GM19328 (cell line): Measurements from ENCODE around the gene FARP2.
"Not testable (repeated sequence)": the region's sequence is repeated elsewhere in the genome, so short reads cannot be mapped to it uniquely, and the experiment has no call there.

Experiments used
- ATAC-seq: cut with Tn5 transposase; IDR thresholded peaks from one replicate; pipeline ENCODE4 v1.9.1; 2021; ENCODE audit warnings: mild to moderate bottlenecking, moderate library complexity; ENCODE audit not compliant: unreplicated experiment

The FARP2 gene, protein sequence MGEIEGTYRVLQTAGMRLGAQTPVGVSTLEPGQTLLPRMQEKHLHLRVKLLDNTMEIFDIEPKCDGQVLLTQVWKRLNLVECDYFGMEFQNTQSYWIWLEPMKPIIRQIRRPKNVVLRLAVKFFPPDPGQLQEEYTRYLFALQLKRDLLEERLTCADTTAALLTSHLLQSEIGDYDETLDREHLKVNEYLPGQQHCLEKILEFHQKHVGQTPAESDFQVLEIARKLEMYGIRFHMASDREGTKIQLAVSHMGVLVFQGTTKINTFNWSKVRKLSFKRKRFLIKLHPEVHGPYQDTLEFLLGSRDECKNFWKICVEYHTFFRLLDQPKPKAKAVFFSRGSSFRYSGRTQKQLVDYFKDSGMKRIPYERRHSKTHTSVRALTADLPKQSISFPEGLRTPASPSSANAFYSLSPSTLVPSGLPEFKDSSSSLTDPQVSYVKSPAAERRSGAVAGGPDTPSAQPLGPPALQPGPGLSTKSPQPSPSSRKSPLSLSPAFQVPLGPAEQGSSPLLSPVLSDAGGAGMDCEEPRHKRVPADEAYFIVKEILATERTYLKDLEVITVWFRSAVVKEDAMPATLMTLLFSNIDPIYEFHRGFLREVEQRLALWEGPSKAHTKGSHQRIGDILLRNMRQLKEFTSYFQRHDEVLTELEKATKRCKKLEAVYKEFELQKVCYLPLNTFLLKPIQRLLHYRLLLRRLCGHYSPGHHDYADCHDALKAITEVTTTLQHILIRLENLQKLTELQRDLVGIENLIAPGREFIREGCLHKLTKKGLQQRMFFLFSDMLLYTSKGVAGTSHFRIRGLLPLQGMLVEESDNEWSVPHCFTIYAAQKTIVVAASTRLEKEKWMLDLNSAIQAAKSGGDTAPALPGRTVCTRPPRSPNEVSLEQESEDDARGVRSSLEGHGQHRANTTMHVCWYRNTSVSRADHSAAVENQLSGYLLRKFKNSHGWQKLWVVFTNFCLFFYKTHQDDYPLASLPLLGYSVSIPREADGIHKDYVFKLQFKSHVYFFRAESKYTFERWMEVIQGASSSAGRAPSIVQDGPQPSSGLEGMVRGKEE

DNA sequence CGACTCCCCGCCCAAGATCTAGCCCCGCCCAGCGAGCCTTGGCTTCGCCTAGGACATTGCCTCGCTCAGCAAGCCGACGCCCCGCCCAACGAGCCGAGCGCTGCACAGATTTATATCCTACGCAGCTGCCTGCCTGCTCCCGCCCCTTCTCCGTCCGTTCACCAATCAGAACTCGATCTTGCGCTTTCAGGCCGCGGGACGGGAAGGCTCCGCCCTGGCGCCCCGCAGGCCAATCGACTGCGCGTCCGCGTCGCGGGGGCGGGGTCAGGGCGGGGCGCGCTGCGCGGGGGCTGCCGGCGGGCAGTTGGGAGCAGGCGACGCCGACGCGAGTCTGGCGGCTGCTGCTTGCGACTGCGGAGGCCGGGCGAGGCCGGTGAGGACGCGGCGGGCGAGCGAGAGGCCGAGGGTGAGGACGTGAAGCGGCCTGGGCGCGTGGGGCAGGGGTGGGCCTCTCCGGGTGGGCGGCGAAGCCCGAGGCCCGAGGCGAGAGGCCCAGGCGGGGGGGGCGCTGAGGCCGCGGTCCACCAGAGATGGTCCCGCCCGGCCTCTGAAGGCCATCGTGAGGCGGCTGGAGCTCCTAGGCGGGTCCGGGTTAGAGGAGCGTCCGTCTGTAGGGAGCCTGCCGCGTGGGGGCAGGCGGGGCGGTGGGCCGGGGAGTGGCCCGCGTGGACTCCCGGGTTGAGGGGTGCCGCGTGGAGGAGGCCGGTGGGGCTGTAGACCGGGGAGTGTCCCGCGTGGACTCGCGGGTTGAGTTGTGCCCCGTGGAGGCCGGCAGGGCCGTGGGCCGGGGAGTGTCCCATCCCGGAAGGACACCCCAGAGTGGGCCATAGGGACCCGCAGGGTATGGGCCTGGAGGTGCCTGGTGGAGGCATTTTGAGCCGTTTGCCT, at the start of gene FARP2:
FARP2 (plus strand) TSS at position 303 of the 888 bp plus-strand sequence. CDS start 16,823 bp downstream, outside the sequence.
- peak; percentile 76 for ATAC-seq

DNA sequence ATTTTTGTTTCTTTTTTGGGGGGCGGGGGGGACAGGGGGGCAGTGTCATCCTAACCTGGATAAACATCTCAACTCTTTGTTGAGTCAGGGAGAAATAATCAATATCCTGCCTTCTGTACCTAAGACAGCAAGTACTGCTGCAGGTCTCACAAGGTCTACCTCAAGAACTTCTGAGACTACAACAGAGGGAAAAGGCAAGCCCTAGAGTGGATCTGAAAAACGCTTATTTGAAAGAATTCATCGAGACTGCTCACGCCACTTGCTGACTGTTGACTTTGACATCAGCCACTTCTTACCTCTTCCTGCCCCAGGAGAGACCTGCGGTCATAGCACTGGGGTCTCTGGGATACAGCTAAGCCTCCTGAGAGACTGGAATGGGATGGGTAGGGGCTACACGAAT, 49.0 kb upstream of the FARP2 start:
- ATAC-seq: no peak

DNA sequence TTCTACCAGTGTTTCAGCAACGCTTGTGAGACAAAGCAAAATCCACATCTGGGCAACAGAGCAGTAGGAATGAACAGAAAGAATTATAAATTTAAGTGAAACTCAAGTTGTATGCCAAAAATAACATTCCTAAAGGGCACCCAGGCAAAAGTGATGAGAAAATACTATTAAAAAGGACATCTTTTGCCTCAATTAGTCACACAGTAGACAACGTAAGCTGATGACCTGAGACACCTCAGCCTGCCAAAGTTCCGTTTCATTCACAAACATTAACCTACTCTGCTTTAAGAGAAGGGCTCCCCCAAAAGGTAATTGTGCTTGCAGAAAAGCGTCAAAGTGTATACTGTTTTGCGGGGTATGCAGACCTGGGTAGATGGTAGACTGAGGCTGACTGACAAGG, 47.8 kb upstream of the FARP2 start:
- ATAC-seq: no peak

DNA sequence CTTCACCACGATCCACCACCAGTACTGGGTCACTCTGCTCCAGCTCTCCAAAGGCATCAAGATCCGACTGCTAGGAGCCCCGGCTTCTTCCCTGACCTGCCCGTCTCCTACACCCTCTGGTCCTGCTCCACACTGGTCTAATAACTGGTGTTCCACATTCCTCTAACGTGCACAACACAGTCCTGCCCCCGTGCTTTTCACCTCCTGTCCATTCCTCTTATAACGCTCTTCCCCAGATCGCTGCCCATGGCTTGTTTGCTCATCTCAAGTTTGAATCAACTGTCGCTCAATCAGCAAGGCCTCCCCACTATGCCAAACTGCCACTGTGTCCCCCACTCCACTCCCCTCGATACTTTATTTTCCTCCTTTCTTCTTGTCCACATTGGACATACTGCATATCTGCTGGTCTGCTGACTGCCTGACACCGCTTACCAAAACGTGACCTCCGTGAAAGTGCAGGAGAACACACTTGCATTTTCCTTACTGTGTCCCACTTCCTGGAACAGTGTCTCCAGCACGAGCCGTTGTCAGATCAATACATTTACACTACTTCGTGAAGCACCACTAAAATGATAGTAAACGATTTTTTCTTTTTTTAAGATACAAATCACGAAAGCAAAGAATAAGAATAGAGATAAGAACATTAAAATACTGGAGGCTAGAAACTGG, 47.1 kb upstream of the FARP2 start:
- ATAC-seq: no peak

DNA sequence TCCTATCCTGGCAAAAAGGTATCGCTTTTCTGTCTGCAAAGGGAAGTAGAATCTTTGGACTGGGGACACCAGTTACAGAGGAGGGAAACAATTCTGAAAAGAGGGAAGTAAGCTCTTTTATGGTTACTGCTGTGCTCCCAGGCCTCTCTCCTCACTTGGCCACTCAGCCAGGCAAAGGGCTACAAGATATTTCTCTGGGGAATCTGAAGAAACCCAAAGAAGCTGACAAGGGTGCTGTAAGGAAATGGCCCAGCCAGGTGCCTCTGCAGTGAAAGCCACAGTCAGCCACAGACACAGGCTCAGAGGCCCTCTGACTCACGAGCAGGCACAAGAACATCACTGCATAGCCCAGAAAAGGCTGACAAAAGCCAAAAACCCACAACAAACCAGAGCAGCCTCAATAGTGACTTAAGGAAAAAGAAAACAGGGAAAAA, 46.4 kb upstream of the FARP2 start:
- no peak for ATAC-seq

DNA sequence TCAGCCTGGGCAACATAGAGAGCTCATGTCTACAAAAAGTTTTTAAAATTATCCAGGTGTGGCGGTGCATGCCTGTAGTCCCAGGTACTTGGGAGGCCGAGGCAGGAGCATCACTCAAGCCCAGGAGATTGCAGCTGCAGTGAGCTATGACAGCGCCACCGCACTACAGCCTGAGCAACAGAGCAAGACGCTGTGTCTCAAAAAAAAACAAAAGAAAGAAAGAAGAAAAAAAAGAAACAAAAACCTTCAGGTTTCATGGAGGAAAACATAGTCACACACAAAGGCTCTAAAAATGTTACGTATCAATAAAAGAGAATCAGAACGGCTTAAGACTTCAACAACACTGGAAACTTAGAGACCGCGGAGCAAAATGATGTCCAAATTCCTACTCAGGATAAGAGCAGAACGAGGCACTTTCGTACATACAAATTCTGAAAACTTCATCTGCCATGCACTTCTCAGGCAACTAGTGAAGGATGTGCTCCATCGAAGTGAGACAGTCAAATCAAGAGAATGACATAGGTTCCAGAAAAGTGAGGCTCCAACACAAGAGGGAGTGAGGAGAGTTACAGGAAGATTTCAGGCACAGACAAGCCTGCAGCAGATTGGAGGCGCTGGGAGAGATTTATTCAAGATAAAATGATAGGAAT, 45.0 kb upstream of the FARP2 start:
- ATAC-seq: no peak

DNA sequence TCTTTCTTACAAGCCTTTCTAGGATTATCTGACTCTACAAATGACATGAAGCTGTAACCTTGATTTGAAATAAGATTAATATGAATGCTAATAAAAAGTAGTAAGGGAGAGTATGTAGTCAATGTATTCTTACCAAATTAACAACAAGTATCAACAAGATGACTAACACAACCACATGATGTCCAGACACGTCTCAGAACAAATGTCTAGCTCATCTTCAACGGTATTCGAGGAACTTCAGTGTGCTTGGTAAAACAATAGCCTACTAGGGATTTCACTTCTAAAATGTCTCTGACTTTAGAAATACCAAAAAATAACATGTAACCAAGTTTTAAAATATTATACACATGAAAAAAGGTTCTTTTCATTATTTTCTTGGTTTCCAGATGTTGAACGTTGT, 44.0 kb upstream of the FARP2 start:
- no peak for ATAC-seq

DNA sequence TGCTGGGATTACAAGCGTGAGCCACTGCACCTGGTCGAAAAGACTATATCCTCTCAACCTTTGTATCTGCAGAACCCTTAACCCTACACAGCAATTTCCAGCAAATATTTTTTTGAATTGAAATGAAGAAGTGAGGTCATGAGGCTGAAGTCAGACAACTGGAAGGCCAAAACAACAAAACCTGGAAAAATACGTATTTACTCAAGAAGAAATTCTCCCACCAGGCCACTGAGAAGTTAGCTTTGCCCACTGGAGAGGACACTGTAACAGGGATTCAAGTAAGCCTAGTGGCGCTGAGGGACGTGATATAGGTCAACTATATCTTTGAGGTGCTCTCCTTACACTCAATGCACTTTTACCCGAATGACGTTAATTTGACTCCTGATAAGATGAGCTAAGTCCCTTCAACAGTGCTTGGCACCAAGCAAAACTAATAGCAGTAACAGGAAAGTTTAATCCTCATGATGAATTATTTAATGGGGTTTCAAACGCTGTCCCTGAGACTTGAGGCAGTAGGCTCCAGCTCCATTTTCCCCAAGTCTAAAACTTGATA, 42.5 kb upstream of the FARP2 start:
- ATAC-seq: no peak

DNA sequence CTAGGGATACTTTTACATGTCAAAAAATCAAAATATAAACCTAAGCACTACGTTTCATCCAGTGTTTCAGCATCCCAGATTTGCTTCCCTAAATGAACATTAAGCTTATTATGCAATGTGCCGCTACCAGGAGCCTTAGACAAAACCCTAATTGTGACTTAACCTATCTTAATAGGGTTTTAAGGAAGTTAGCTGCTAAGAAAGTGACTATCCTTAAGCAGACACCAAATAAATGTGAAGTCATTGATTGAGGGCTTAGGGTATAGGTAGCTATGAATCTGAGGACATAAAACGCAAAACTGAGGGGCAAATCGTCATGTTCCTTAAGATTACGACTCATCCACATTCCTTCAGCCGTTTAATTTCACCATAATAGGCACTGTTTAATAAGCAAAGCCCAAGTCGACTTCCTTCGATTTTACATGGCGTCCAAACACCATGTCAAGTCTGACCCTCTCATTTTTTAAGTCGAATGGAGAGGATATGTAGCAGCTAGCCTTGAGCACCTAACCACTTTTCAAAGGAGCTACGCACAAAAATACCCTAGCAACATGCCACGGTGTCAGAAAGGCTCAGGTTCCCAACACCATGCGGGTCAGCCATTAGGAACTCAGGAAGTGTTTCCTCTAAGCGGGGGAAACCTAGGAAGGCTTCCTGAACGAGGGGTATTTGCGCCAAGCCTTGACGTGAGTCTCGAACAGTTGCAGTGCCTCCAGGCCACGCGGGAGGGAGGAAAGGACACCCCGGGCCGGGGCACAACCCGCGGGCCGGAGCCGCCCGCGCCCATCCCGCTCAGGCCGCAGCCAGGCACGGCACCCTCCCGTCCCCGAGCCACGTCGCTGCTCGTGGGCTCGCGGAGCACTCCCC, 41.6 kb upstream of the FARP2 start:
- no peak for ATAC-seq

DNA sequence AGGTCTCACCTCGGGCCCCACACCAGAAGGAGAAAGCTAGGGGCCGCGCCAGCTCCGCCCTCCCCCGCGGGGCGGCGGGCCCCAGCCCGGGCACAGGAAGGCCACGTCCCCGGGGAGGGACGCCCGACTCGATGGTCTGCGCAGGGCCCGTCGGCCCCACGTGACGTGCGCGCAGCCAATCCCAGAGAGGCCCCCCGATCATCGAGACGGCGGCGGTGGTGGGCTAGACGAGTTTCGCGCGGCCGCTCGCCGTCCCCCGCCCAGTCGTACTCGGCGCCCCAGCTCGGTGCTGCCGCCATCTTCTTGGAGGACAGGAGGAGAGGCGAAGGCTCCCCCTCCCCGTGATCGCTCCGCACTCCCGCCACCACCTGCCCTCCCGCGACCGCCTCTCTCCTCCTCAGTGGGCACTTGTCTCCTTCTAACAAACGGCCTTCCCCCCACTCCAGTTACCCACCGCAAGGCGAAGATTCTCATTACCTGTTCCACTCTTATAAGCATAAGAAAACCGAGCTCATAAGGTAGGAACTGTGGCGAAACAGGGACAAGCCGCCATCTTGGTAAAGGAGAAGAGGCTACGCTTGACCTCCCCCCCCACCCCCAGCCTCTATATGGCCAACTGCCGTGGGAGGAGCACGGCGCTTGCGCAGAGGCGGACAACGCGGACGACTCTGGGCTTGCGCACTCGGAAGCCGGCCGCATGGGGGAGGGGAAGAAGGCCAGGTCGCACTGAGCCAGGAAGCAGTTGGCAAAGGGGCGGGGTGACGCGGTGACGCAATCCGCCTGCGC, 40.8 kb upstream of the FARP2 start, which contains the start of gene HDLBP:
HDLBP (minus strand) TSS at position 580 of the 786 bp plus-strand sequence. CDS start 48,803 bp downstream, outside the sequence.
- peak; percentile 67 for ATAC-seq

DNA sequence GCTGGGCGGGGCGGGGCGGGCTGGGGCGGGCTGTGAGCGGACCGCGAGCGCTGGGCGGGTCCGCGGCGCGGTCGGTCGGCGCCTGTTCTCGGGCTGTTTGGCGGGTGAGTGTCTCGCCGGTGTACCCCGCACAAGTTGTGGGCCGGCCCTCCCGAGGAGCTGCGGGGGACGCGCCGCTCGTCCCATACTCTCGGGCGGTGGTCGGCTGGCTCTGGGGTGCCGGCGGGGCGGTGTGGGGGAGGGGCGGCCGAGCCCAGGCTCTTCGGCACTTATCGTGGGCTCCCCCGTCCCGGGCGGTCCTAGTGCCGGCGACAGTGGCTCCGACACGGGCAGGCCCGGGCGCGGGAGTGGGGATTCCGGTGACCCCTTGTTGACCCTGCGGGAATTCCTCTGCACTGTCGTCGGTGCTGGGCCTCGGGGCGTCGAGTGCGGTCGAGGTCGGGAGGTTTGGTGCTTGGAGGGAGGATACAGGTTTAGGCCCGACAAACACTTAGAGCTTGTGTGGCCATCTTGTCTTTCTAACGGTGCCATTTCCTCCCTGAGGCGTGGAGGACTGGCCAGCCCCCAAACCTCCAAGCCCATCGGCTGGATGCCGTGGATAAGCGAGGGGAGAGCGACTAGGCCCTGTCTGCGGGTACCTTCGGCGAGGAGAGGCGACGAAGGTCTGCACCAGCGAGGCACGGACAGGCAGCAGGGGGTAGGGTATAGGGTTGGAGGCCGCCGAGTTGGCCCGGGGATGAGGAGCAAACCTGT, 40.0 kb upstream of the FARP2 start, which contains the start of gene SEPTIN2:
SEPTIN2 (plus strand) TSS at position 47 of the 753 bp plus-strand sequence. CDS start 8,308 bp downstream, outside the sequence.
- peak; percentile 40 for ATAC-seq

DNA sequence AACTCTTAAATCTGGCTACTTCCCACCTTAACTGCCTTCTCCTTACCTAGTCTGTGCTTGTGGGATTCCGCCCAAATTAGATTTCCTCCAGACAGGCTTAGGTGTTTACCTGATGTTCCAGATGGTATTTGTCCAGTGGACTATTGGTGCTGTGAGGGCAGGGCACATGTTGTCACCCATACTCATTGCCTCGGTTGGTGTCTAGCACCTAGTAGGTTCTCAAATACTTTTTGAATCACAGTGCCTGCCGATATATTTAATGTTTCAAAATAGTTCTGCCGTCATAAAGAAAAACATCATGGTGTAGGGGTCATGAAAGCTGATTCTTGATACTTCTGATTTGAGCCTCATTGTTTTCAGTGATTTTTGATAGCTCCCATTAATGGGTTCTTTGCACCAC, 39.3 kb upstream of the FARP2 start:
- no peak for ATAC-seq

DNA sequence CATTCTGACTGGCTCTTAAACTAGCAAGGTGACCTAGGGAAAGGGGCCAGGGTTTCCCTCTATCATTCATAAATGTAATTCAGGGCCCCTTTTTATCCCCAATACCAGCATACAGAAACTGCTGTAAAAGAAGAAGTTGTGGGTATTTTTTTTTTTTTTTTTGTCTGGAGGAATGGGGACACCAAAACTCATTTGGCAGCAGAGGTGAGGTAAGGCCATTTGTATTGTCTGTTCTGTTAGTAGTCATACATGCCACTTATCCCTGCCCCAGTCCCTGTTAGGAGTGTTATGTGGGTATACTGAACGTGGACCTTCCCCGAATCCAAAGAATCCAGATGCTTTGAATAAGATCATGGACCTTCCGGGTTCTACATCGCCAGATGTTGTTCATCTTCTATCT, 38.7 kb upstream of the FARP2 start:
- ATAC-seq: no peak

DNA sequence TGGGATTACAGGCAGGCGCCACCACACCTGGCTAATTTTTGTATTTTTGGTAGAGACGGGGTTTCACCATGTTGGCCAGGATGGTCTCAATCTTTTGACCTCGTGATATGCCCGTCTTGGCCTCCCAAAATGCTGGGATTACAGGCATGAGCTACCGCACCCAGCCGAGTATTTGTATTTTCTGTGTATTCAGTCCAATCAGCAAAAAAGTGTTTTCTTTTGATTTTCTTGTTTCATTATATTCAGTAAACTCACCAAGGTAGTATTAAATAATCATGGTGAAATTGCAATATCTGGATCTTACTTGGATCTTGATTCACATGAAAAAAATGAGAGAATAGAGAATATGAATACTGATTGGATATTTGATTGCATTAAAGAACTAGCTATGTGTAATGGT, 37.3 kb upstream of the FARP2 start:
- not testable (repeated sequence) for ATAC-seq

DNA sequence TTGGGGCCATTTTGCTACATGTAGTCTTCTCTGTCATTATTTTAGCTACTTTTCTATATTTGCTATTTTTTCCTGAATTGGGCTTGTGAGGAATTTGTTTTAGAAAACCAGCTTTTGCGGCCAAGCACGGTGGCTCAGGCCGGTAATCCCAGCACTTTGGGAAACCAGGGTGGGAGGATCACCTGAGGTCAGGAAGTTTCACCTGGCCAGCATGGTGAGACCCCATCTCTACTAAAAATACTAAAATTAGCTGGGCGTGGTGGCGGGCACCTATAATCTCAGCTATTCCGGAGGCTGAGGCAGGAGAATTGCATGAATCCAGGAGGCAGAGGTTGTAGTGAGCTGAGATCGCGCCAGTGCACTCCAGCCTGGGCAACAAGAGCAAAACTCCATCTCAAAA, 35.7 kb upstream of the FARP2 start:
- no peak for ATAC-seq

DNA sequence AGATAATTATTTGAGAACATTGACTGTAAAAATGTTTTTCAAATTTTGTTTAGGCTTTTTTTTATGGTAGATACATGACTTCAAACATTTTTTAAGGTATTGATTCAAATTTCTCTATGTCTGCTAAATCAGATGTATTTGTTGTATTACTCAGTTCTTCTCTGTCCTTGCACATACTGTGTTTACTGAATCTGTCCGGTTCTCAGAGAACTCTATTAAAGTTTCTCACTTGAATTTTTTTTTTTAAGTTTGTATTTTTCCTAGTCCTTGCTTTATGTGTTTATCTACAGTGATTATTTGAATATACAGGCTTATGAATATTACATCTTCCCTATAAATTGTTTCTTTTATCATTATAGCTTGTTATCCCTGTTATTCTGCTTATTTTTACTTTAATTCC, 35.1 kb upstream of the FARP2 start:
- no peak for ATAC-seq
